GM18951 (cell line): ENCODE results near the gene PISD.

Source experiments
- POLR2A ChIP-seq: IDR thresholded peaks from 4 replicates; pipeline ENCODE4 v1.6.1; 2011; ENCODE audit warnings: mild to moderate bottlenecking; ENCODE audit not compliant: insufficient read length, insufficient read depth; ENCODE audit errors: extremely low read depth
- in situ Hi-C: fragments of 300-500 bp; cut with MboI; formaldehyde crosslinking; loops from one replicate; pipeline ENCODE4 v1.12.0; 2022; ENCODE audit warnings: low sequenced_read_pairs, mixed read lengths, inconsistent platforms; ENCODE audit not compliant: unreplicated experiment

Gene PISD

GRCh38 chr22:31646186-31647019 is 15.6 kb downstream of the PISD start:
- in situ Hi-C loops = no loop called here
- no peak for TF ChIP-seq POLR2A

GRCh38 chr22:31639436-31640039 is 22.5 kb downstream of the PISD start:
- TF ChIP-seq POLR2A = no peak
- in situ Hi-C loops = no loop called here

- peak; percentile 55 for TF ChIP-seq POLR2A
- in situ Hi-C loops = no loop called here
These were observed 24.0 kb downstream of the PISD start for GRCh38 chr22:31637891-31638618.

GRCh38 chr22:31637447-31637890 is 24.5 kb downstream of the PISD start:
- TF ChIP-seq POLR2A = peak; percentile 53
- in situ Hi-C loops = no loop called here

- in situ Hi-C loops = no loop called here
- TF ChIP-seq POLR2A = no peak
These were observed 26.2 kb downstream of the PISD start for GRCh38 chr22:31635638-31636306.

- in situ Hi-C loops = no loop called here
- no peak for TF ChIP-seq POLR2A
These were observed 30.6 kb downstream of the PISD start for GRCh38 chr22:31631436-31631835.

- TF ChIP-seq POLR2A = peak; percentile 63
- in situ Hi-C loops = no loop called here
These were observed 31.4 kb downstream of the PISD start for GRCh38 chr22:31630331-31631329.

- in situ Hi-C loops = no loop called here
- no peak for TF ChIP-seq POLR2A
These were observed 32.3 kb downstream of the PISD start for GRCh38 chr22:31629741-31630184.

GRCh38 chr22:31628969-31629708 is 32.9 kb downstream of the PISD start:
- in situ Hi-C loops = no loop called here
- TF ChIP-seq POLR2A = no peak

GRCh38 chr22:31628362-31628761 is 33.7 kb downstream of the PISD start:
- TF ChIP-seq POLR2A = no peak
- in situ Hi-C loops = no loop called here

- in situ Hi-C loops = no loop called here
These were observed 34.7 kb downstream of the PISD start for GRCh38 chr22:31627223-31627731.

GRCh38 chr22:31626427-31627150 is 35.4 kb downstream of the PISD start:
- no peak for TF ChIP-seq POLR2A
- in situ Hi-C loops = no loop called here

More at GRCh38 chr22:31627223-31627731, 34.7 kb downstream of the PISD start:
- TF ChIP-seq POLR2A = no peak
